Esophagus squamous epithelium (tissue), 4 donors: Measurements from ENCODE around the gene STAP2.

Source experiments
- POLR2A ChIP-seq, 4 donors: fragments of 450-650 bp; IDR thresholded peaks; one replicate each; pipeline ENCODE4 v1.6.1; 2017; ENCODE audit warnings: antibody characterized with exemption in 4 of 4, mild to moderate bottlenecking in 4 of 4, moderate library complexity in 3 of 4
- TF ChIP-seq, protein P1 (sequence below), 6 experiments: fragments of 450-650 bp in 4 of 6; fragments of 200-600 bp in 2 of 6; sonication (generic) in 2 of 6; IDR thresholded peaks; one replicate each; pipeline ENCODE4 v1.5.1; 2016 to 2019; ENCODE audit warnings: antibody characterized with exemption in 6 of 6, mild to moderate bottlenecking in 4 of 6, moderate library complexity in 4 of 6

DNA sequence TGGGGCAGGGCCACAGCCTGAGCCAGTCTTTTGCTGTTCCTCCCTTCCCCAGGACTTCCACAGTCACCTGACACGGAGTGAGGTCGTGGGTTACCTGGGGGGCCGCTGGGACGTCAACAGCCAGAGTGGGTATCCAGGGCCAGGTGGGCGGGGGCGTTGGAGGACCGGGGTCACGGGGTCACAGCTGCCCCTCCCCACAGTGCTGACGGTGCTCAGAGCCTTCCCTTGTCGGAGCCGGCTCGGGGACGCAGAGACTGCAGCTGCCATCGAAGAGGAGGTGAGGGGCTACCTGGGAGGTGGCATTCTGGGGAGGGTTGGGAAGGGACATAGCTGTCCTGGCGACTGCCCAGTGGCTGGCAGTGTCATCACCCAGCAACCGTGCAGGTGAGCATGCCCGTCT, 16.3 kb upstream of the STAP2 start:
- TF ChIP-seq, protein P1, sequence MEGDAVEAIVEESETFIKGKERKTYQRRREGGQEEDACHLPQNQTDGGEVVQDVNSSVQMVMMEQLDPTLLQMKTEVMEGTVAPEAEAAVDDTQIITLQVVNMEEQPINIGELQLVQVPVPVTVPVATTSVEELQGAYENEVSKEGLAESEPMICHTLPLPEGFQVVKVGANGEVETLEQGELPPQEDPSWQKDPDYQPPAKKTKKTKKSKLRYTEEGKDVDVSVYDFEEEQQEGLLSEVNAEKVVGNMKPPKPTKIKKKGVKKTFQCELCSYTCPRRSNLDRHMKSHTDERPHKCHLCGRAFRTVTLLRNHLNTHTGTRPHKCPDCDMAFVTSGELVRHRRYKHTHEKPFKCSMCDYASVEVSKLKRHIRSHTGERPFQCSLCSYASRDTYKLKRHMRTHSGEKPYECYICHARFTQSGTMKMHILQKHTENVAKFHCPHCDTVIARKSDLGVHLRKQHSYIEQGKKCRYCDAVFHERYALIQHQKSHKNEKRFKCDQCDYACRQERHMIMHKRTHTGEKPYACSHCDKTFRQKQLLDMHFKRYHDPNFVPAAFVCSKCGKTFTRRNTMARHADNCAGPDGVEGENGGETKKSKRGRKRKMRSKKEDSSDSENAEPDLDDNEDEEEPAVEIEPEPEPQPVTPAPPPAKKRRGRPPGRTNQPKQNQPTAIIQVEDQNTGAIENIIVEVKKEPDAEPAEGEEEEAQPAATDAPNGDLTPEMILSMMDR (IDR thresholded peaks at IDR 0.05): no peak
- no peak for TF ChIP-seq POLR2A (IDR thresholded peaks at IDR 0.05)
